Smooth muscle cell (in vitro differentiated cells): Measurements from ENCODE around the gene GH2. TPM values are rescaled to one million over a fixed set of nuclear protein-coding genes. Genes with fewer than 3 reads are reported as not detected.
"Not testable (repeated sequence)": the region's sequence is repeated elsewhere in the genome, so short reads cannot be mapped to it uniquely, and the experiment has no call there.

Experiments
- DNase-seq: peaks from one replicate; lab custom pipeline; 2025; ENCODE audit not compliant: unreplicated experiment; lab: John Stamatoyannopoulos, UW
- H2AFZ ChIP-seq: fragments of 200-600 bp; sonication (generic); 2 replicates; pipeline ENCODE4 v1.6.0; 2016; ENCODE audit warnings: antibody characterized with exemption, low read depth, mild to moderate bottlenecking
- H3F3A ChIP-seq: fragments of 200-600 bp; sonication (generic); 2 replicates; pipeline ENCODE4 v1.6.0; 2017; ENCODE audit warnings: antibody characterized with exemption, low read depth
- H3K27ac ChIP-seq: fragments of 200-600 bp; sonication (generic); 2 replicates; pipeline ENCODE4 v1.5.1; 2016; ENCODE audit warnings: low read depth, mild to moderate bottlenecking
- H3K27me3 ChIP-seq: fragments of 200-600 bp; sonication (generic); 2 replicates; pipeline ENCODE4 v1.6.1; 2016; ENCODE audit warnings: low read depth, mild to moderate bottlenecking
- H3K36me3 ChIP-seq: fragments of 200-600 bp; sonication (generic); 2 replicates; pipeline ENCODE4 v1.5.1; 2016; ENCODE audit warnings: low read depth
- H3K4me1 ChIP-seq: fragments of 200-600 bp; sonication (generic); 2 replicates; pipeline ENCODE4 v1.5.1; 2016; ENCODE audit warnings: low read depth
- H3K4me2 ChIP-seq: fragments of 200-600 bp; sonication (generic); 2 replicates; pipeline ENCODE4 v1.6.0; 2016; ENCODE audit warnings: mild to moderate bottlenecking
- H3K4me3 ChIP-seq: fragments of 200-600 bp; sonication (generic); 2 replicates; pipeline ENCODE4 v1.5.1; 2016; ENCODE audit warnings: mild to moderate bottlenecking
- H3K79me2 ChIP-seq: fragments of 200-600 bp; sonication (generic); 2 replicates; pipeline ENCODE4 v1.6.0; 2016; ENCODE audit warnings: low read depth, mild to moderate bottlenecking
- H3K9ac ChIP-seq: fragments of 200-600 bp; sonication (generic); 2 replicates; pipeline ENCODE4 v1.6.0; 2016; ENCODE audit warnings: low read depth
- H3K9me3 ChIP-seq: fragments of 200-600 bp; sonication (generic); replicated peaks from 2 replicates; pipeline ENCODE4 v1.5.1; 2016; ENCODE audit warnings: low read depth
- H4K20me1 ChIP-seq: fragments of 200-600 bp; sonication (generic); 2 replicates; pipeline ENCODE4 v1.6.0; 2016; ENCODE audit warnings: low read depth
- CTCF ChIP-seq: fragments of 200-600 bp; sonication (generic); IDR thresholded peaks from 2 replicates; pipeline ENCODE4 v1.5.1; 2017; ENCODE audit warnings: borderline replicate concordance, mild to moderate bottlenecking, antibody characterized with exemption; ENCODE audit not compliant: insufficient read depth, poor library complexity, severe bottlenecking
- WGBS: methylation state at CpG from one replicate; pipeline ENCODE4 v1.1.7; 2016; ENCODE audit warnings: low lambda C conversion rate; 5-methylcytosine and 5-hydroxymethylcytosine counted together
- polyA plus RNA-seq: library from polyadenylated mRNA; unstranded; fragments of >200 nt; fragmentation: Nextera tagmentation; extraction: Ambion mirVana; gene quantifications from 2 replicates; pipeline ENCODE4 v1.2.1, GENCODE V29; 2016
- total RNA-seq: library from RNA; depleted of rRNA; stranded (reverse); fragments of >200 nt; gene quantifications from 2 replicates; pipeline ENCODE4 v1.2.3, GENCODE V29; 2014

GH2 gene
- total and polyA plus RNA-seq, 2 experiments from 2014 or later: not detected

GRCh38 chr17:63925615-63926014, 43.9 kb upstream of the GH2 start:
- no peak overlapping the region for H3K9ac ChIP-seq
- DNase-seq: no peak
- no peaks in the 10 kb centered on the region for H3K27me3 ChIP-seq
- no peak overlapping the region for H3K4me2 ChIP-seq
- H3K36me3 ChIP-seq: no peaks in the 10 kb centered on the region
- no peaks in the 10 kb centered on the region for H3K9me3 ChIP-seq
- H3K4me3 ChIP-seq: no peak overlapping the region
- no peaks in the 10 kb centered on the region for H3F3A ChIP-seq
- H3K79me2 ChIP-seq: no peaks in the 10 kb centered on the region
- TF ChIP-seq CTCF: no peak
- no peak overlapping the region for H3K27ac ChIP-seq
- H3K4me1 ChIP-seq: no peaks in the 10 kb centered on the region
- 70% methylated on average over 5 of the region's 5 CpGs for WGBS
- no peaks in the 10 kb centered on the region for H4K20me1 ChIP-seq
- H2AFZ ChIP-seq: no peak overlapping the region

DNA sequence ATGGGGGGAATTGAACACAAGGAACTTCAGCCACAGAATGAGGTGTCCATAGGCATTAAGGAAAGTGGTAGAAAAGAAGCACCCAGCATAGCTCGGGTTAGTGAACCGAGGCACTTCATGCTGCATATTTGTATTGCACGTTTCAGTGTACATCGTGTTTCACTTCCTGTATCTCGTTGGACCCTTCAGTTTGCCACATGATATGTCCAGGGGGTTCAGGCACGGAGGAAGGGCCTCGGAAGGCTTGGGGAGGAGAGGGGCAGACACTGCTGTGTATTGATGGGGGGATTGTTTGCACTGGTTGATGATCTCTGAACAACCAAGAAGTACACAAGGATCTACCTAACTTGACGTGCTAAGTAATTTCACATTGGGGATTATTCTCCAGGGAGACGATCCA, 40.7 kb upstream of the GH2 start:
- H2AFZ ChIP-seq, H3F3A ChIP-seq, H3K79me2 ChIP-seq, H3K4me1 ChIP-seq, DNase-seq, H3K27ac ChIP-seq, H3K9ac ChIP-seq, H3K4me2 ChIP-seq, H3K36me3 ChIP-seq, H3K27me3 ChIP-seq, H3K4me3 ChIP-seq, H4K20me1 ChIP-seq, H3K9me3 ChIP-seq: not testable (repeated sequence)
- WGBS: 93% methylated on average over 9 of the region's 9 CpGs

DNA sequence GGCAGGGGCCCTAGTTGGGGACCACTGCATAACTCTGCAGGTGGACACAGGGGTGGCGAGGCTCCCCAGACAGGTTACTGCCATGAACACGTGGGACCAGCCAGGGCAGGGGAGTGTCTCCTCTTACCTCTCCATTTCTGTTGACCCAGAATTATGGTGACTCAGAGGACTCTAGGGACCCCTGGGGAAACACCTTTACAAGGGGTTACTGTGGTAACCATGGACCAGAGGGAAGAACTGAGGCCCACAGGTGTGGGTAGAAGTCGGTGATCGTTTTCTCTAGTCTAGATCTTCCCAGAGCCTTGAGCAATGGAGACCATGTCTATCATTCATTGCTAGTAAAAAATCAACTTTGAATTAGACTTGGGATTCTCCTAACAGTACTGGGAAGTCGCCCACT, 39.0 kb upstream of the GH2 start:
- not testable (repeated sequence) for H3K4me2 ChIP-seq, H3K27ac ChIP-seq, DNase-seq, H3K9me3 ChIP-seq, H3K27me3 ChIP-seq, H3K9ac ChIP-seq, H3K4me1 ChIP-seq, H3K4me3 ChIP-seq, H4K20me1 ChIP-seq, H3K36me3 ChIP-seq, H2AFZ ChIP-seq, H3F3A ChIP-seq, H3K79me2 ChIP-seq
- 94% methylated on average over 5 of the region's 5 CpGs for WGBS

DNA sequence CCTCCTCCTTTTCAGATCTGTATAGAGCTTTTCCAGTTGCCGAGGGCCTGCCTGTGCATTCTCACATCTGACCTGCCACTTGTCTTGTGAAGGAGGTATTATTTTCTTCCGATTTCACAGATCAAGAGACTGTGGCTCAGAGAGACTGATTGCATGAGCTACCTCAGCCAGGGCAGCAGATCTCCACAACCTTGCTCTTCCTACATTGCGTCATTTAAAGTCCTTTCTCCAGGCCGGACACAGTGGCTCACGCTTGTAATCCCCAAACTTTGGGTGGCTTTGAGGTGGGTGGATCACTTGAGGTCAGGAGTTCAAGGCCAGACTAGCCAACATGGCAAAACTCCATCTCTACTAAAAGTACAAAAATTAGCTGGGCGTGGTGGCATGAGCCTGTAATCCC, 38.3 kb upstream of the GH2 start:
- H3K9ac ChIP-seq, H3K4me2 ChIP-seq, H3K9me3 ChIP-seq, H3K36me3 ChIP-seq, H3K79me2 ChIP-seq, DNase-seq, H3F3A ChIP-seq, H2AFZ ChIP-seq, H3K4me1 ChIP-seq, H3K27me3 ChIP-seq, H3K27ac ChIP-seq, H3K4me3 ChIP-seq, H4K20me1 ChIP-seq: not testable (repeated sequence)
- 83% methylated on average over 6 of the region's 6 CpGs for WGBS

DNA sequence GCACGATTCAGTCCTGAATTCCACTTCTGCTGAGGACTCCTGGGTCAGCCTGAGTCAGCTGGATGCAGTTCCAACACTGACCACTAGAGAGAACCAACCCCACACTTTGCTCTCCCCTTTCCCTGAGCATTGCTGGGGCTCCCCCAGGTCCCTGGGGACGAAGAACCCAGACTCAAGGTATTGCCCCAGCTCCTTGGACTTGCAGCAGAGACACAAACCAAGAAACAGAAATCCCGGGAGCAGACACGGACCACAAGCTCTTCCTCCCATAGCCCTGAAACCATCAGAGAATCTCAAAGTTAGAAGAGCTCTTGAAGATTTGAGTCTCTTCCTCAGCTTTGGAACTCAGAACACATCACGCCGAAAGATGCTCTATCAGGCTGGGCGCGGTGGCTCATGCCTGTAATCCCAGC, 37.6 kb upstream of the GH2 start:
- H3K27ac ChIP-seq: no peak overlapping the region
- DNase-seq: peak; percentile 18
- H2AFZ ChIP-seq: no peak overlapping the region

GRCh38 chr17:63918789-63919305, 37.1 kb upstream of the GH2 start, which contains the start of gene GH1:
Gene GH1, minus strand, starts transcription at chr17:63918839. Its CDS starts 63 bp downstream, at chr17:63918776.
- not testable (repeated sequence) for H3K4me1 ChIP-seq, H3K4me3 ChIP-seq, H3K9ac ChIP-seq, H4K20me1 ChIP-seq, H3K79me2 ChIP-seq, H3K9me3 ChIP-seq, H3K27me3 ChIP-seq, H2AFZ ChIP-seq, DNase-seq, H3K36me3 ChIP-seq, H3F3A ChIP-seq, H3K27ac ChIP-seq, H3K4me2 ChIP-seq
- 53% methylated on average over 9 of the region's 10 CpGs for WGBS

More for the DNA sequence above, 37.6 kb upstream of the GH2 start:
- Histone ChIP-seq H4K20me1 (no peaks in the 10 kb centered on the region), H3K9ac (no peak overlapping the region), H3K4me1 (no peaks in the 10 kb centered on the region), H3K4me3 (no peak overlapping the region), H3K36me3 (no peaks in the 10 kb centered on the region), H3F3A (no peaks in the 10 kb centered on the region), H3K4me2 (no peak overlapping the region), H3K27me3 (peaks cover 5% of the 10 kb centered on the region), H3K9me3 (no peaks in the 10 kb centered on the region), H3K79me2 (no peaks in the 10 kb centered on the region)
- peak; percentile 83 for TF ChIP-seq CTCF
- WGBS: 51% methylated on average over 8 of the region's 8 CpGs
